Activated naive CD4-positive, alpha-beta T cell treated with Interleukin-2 at 50 U/mL for 16 hours (primary cell): Measurements from ENCODE around the gene LYSMD2.
"Not testable (repeated sequence)": the region's sequence is repeated elsewhere in the genome, so short reads cannot be mapped to it uniquely, and the experiment has no call there.

Experiments
- DNase-seq: peaks from one replicate; pipeline ENCODE4 v3.0.0-alpha.2; 2020

LYSMD2 gene, protein sequence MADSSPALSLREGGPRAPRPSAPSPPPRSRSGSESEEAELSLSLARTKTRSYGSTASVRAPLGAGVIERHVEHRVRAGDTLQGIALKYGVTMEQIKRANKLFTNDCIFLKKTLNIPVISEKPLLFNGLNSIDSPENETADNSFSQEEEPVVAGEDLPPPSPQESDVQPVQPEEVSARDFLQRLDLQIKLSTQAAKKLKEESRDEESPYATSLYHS

DNA sequence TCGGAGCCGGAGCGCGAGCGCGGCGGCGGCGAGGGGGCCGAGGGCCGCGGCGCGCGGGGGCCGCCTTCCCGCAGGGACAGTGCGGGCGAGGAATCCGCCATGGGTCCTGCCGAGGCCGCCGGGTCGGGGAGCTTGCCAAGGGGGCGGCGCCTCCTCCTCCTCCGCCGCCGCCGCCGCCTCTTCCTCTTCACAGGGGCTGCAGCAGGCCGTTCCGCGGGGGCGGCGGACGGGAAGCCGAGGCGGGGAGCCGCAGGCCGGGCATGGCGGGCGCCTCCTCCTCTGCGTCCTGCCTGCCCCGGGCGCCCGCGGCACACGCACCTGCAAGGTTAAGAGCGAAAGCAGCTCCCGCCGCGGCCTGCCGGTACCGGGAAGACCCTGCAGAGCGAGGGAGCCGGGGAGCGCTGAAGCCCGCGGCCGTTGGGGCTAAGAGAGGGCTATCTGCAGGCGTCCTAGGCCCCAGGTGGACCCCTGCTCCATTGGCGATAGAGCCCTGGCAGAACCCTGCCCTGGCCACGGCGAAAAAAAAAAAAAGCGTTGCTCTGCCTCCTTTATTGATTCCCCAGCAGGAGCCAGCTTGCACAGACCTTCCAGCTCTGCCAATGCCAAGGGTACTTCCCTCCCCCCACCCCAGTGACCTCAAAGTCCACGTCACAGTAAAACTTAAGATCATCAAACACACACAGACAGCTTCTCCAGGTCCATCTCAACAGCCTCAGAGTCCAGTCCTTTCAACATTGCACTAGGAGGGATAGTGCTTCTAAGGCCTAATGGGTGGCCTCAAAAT lies at the start of gene LYSMD2:
Gene LYSMD2, minus strand, starts transcription at position 134 of the 784 bp plus-strand sequence. Its CDS starts 33 bp downstream, at position 101.
- peak; percentile 75 for DNase-seq

DNA sequence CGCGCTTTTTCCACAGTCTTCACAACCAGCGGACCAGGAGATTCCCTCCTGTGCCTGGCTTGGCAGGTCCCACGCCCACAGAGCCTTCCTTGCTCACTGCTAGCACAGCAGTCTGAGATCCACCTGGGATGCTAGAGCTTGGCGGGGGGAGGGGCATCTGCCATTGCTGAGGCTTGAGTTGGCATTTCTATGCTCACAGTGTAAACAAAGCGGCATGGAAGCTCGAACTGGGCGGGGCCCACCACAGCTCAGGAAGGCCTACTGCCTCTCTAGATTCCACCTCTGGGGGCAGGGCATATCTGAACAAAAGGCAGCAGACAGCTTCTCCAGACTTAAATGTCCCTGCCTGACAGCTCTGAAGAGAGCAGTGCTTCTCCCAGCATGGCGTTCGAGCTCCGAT lies 49.7 kb upstream of the LYSMD2 start:
- DNase-seq = not testable (repeated sequence)

DNA sequence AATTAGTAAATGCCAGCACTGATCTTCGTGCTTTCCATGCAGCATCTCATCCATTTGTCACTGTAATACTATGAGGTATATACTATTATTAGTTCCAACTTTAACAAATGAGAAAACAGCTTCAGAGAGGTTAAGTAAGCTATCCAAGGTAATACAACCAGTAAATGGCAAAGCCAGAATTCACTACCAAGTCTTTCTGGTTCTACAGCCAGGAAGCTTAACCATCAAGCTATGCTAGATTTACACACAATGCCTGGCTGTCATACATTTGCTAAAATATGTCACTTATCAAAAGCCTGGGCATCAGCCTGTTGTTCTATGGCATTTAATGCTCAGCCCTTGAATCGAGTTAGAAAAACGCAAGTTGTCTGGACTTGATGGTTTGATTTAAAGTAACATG lies 46.5 kb upstream of the LYSMD2 start:
- no peak for DNase-seq

DNA sequence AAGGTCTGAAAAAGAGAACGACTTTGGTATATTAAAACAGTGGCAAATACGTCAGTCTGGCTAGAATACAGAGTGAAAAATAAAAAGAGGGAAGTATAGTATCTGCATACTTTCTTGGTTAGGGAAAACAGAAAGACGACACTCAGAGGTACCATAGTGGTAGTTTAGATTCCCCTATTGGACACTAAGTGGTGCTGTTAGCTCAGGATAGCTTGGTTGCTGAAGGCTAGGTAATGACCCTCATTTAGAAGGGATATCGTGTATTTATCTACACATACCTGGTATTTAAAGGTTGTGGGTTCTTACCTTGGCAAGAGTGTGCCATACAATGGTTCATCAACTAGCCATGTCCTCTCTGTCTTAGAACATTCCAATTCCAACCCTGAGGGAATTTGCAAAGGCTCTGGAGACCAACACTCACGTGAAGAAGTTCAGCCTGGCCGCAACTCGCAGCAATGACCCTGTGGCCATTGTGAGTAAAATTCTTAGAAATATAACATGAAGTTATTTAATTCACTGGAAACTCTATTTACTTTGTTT lies 45.0 kb upstream of the LYSMD2 start:
- no peak for DNase-seq

- DNase-seq = no peak
Observed at GRCh38 chr15:51781506-51781905, 44.1 kb upstream of the LYSMD2 start.

GRCh38 chr15:51780636-51781035 lies 43.2 kb upstream of the LYSMD2 start:
- DNase-seq = no peak

DNA sequence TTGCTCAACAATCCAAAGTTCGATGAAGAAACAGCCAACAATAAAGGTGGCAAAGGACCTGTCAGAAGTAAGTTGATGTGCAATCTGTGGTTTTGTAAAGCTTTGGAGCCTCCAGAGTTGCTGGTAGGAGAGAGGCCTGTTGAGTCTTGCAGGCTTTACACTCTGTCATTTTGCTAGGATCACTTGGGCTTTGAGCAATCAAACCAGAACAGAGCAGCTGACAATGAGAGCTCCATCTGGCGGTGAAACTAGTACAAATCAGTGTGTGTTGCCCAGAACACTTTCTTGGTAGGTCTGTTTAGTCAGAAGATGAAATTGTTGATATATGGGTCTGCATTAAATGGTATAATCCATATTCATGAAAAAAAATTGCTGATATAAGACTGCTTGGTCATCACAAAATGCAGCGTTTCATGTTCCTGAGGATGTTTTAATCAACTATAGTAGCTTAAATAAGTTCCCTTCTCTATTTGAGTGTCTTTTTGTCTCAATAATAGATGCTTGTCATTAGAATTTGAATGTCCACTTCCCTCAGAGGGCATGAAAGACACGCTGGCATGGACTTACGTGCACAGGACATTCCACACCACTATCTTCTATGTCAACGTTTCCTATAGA lies 39.6 kb upstream of the LYSMD2 start:
- DNase-seq = peak; percentile 60

GRCh38 chr15:51775967-51776816 lies 38.7 kb upstream of the LYSMD2 start:
- peak; percentile 49 for DNase-seq

DNA sequence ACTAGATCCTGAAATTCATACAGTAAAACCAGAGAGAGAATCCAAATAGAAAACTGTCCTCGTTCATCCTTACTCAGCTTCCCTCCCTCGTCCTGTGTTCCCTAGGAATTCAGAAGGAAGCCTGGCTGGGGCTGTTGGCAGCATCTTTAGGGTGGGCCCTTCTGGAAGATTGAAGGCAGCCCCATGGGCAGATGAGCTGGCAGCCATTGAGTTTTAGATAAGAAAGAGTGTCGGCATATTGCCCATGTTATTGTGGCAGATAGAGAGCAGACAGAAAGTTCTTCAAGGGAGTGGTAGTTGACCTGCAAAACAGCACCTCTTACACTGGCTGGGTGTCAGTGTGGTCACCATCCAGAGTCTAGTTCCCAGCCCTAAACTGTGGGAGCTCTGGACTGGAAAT lies 37.5 kb upstream of the LYSMD2 start:
- DNase-seq = no peak

DNA sequence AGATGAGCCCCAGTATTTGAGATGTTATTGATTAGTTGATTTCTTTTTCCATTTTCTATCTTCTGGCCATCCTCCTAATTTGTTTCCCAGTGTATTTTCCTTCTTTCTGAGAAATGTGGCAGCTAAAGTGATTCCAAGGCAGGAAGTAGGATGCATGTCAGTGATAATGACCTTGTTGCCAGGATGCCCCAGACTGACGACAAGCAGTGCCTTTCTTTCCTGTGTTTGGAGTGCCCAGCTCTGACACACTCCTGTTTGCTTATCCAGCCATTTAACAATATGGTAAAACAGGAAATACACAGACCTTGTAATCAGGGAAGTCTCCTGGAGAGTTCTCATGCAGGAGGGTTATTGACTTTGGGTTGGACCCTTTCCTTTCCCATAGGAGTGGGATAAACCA lies 34.3 kb upstream of the LYSMD2 start:
- no peak for DNase-seq

DNA sequence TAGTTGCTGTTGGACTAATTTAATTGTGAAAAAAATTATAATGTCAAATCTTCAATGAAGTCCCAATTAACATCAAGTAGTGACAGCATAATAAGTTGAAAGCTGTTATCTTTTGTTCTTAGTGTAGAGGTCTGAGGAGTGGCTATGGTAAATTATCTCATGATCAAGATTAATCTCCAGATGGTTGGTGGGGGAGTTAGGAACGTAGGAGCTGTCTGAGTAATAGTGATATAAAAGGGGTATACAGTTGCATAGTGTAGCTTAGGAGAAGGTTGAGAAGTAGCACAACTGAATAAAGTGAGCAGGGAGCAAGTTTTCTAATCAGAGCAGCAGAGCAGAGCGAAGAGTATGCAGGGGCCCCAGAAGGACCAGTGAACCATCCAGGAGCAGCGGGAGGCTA lies 33.4 kb upstream of the LYSMD2 start:
- DNase-seq = no peak

DNA sequence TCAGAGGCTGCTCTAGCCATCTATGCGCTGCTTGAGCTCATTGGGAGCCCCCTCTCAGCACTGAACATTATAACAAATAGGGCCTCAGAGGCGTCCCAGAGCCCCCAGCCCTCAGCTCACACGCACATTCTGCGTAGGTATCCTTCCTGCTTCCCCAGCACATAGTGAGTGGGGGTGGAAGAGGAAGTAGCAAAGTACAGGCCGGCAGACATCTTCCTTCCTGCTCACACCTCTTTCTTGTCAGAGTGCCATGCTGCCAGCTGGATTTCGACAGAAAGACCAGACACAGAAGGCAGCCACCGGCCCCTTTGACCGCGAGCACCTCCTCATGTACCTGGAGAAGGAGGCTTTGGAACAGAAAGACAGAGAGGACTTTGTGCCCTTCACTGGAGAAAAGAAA lies 30.6 kb upstream of the LYSMD2 start:
- no peak for DNase-seq

DNA sequence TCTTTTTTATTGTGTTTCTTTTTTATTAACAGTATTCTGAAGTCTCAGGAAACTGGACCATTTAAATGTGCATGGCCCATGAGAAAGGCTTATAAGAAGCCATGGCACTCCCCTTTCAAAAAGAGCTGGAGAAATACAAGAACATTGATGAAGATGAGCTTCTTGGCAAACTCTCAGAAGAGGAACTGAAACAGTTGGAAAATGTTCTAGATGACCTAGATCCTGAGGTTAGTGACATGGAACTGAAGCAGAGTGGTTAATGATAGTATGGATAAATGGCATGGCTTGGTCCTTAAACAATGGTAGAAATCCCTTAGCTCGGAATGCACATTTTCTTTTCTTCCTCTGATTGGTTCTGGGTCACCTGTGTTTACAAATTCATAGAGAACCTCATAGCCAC lies 28.9 kb upstream of the LYSMD2 start:
- DNase-seq = no peak

GRCh38 chr15:51765751-51766150 lies 28.3 kb upstream of the LYSMD2 start:
- DNase-seq = no peak

- no peak for DNase-seq
Observed at GRCh38 chr15:51760805-51761204, 23.4 kb upstream of the LYSMD2 start.

DNA sequence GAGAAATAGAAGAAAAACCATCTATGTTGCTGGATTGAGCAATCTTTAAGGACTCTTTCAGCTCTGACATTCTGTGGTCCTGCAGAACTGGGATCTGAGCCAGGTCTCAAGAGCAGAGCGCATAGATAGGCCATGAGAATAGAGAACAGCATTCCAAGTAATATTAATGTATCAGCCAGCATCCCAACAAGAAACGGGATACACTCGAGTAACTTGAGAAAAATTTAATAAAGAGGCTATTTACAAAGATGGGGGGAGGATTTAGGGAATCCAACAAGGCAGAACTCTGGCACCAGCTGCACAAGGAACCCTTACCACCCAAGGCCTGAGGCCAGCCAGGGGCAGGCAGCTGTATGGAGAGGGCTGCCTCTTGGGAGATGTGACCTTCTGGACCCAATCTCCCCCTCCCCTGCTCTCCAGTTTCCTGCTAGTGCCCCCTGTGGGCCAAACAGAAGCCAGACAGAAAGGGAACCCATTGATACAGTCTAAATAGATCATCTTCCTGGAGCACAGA lies 22.2 kb upstream of the LYSMD2 start:
- DNase-seq = no peak

DNA sequence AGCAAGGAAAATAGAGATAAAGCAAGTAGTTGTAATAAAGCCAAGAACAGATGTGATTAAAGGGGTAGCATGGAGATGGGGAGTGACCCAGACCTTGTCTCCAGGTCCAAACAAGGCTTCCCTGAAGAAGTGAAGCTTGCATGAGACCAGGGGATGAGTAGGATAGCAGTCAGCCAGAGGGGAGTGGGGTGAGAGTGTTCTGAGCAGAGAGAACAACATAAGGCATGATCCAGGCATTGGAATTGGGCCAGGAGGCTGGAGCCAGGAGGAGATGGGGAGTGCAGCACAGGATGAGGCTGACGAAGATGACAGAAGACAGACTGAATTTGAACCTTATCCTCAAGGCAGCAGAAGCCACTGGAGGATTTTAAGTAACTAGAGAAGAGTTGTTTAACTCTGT lies 21.2 kb upstream of the LYSMD2 start:
- no peak for DNase-seq

GRCh38 chr15:51757450-51757849 lies 20.0 kb upstream of the LYSMD2 start:
- DNase-seq = no peak

GRCh38 chr15:51756482-51756881 lies 19.0 kb upstream of the LYSMD2 start:
- no peak for DNase-seq

DNA sequence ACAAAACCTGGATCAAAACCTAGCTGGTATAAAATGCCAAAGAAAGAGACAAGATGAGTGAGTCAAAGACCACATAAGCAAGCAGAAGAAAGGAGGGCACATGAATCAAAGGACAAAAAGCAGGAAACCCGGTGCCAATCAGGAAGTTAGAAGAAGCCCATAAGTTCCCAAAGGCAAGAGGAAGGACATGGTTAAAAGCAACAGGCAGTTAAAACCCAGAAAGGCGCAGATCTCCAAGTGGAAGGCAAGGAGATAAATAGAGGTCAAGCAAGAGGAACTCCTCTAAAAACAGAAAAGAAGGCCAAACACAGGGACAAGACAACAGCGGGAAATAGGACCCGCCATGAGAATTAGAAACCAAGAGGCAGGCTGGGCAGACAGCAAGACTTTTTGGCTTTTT lies 18.3 kb upstream of the LYSMD2 start:
- no peak for DNase-seq

DNA sequence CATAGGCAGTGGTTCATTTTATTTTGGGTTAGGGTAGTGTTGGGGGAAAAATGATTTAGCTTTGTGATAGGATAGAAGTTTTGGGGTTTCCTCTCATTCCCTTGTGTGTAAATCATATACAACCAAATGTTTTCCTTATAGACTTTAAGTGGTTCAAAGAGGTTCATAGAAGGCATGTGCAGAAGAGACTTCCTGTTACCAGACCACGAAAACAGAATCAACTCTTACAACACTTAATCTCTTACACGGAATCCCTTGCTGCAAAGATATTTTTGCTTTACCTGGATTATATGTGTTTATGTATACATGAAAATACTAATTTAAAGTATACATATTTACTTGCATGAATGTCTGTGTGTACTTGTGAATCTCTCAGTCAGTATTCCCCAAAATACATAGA lies 16.8 kb upstream of the LYSMD2 start:
- no peak for DNase-seq

GRCh38 chr15:51752888-51753287 lies 15.4 kb upstream of the LYSMD2 start:
- DNase-seq = no peak
